ENCODE data around the gene FASN.

DNA sequence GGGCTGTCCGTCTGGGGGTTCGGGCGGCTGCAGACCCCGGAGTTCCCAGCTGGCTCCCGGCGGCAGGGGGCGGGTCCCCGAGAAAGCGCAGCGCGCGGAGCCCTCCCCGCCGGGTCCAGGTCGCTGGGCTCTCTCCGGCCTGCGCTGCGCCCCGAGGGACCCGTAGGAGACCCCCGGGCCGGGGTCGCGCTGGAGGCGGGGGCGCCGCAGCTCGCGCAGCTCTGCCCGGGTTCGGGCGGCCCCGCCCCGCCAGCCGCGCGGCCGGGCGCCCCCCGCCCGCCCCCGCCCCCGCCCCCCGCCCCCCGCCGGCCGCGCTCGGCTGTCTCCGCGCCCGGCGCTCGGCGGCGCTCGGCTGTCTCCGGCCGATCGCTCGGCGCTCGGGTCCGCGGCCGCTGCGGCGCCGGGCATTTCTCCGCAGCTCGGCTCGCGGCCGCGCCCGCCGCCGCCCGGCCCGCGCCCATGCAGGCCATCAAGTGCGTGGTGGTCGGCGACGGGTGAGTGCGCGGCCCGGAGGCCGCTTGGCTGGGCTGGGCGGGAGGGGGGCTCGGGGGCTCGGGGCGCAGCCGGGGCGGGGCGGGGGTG is 66.6 kb downstream of the FASN start, which contains the start of gene RAC3:
- TF ChIP-seq, protein P1, sequence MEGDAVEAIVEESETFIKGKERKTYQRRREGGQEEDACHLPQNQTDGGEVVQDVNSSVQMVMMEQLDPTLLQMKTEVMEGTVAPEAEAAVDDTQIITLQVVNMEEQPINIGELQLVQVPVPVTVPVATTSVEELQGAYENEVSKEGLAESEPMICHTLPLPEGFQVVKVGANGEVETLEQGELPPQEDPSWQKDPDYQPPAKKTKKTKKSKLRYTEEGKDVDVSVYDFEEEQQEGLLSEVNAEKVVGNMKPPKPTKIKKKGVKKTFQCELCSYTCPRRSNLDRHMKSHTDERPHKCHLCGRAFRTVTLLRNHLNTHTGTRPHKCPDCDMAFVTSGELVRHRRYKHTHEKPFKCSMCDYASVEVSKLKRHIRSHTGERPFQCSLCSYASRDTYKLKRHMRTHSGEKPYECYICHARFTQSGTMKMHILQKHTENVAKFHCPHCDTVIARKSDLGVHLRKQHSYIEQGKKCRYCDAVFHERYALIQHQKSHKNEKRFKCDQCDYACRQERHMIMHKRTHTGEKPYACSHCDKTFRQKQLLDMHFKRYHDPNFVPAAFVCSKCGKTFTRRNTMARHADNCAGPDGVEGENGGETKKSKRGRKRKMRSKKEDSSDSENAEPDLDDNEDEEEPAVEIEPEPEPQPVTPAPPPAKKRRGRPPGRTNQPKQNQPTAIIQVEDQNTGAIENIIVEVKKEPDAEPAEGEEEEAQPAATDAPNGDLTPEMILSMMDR (IDR thresholded peaks at IDR 0.05) = no peak
- TF ChIP-seq POLR2A (IDR thresholded peaks at IDR 0.05) = no peak

All from right lobe of liver (tissue), 4 donors.